ENCODE measurements around the gene TSPAN1. TPM values are rescaled to one million over a fixed set of nuclear protein-coding genes. Genes with fewer than 3 reads are reported as not detected.

The TSPAN1 gene
- total and polyA plus RNA-seq, 4 donors: 0.33 to 7.0 (median 2.1) TPM

DNA sequence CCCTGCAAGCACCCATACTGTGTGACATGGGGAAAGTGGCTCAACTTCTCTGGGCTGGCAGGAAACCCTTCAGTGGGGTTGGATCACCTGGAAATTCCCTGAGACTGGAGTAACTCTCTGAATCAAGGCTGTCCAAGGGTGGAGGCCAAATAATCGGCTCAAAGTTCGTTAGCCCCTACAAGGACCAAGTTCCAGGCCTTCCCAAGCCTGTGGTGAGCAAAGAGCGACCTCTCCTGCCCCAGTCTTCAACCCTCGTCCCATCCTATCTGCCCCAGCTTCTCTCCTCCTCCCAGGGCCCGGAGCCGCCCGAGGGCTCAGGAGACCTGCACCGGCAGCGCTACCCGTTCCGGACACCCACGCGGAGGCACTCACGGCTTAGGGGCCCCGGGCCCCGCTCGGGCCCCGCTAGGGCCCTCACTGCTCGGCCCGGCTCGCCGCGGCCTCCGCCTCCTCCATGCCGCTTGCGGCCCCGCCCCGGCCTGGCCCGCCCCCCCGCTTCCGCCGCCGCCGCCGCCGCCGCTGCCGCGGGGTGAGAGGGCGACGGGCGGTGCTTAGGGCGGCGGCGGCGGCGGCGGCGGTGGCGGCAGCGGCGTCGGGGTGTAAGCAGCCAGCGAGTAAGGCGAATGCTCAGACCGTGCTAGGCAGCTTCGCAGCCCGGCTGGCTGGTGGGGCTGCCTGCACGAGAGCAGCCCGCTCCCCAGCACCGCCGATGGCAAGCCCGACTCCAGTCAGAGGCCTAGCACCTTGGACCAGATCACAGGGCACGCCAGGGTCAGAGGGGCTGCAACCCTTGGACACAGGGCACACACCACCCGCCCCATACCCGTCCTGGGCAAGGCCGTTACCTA is 23.3 kb downstream of the TSPAN1 start, which contains the start of gene POMGNT1:
TSS of gene POMGNT1 (minus strand) at position 471 of the 848 bp plus-strand sequence. CDS start 613 bp downstream, outside the sequence.
- Histone ChIP-seq H3K9ac (ENCODE audit: low read depth in 1 of 2, low read length in 2 of 2) (peak within 1 kb of the TSS; percentile 80 to 99), H3K27me3 (ENCODE audit: control insufficient read depth in 4 of 4, insufficient read depth in 4 of 4, low read length in 3 of 4) (no peaks in the 10 kb centered on the region), H3K27ac (ENCODE audit: low read depth in 1 of 2, low read length in 2 of 2) (peak within 1 kb of the TSS; percentile 77 to 86), H3K36me3 (ENCODE audit: control insufficient read depth in 4 of 4, insufficient read depth in 3 of 4, low read depth in 1 of 4, low read length in 3 of 4) (peaks cover 7 to 14% (median 12%) of the 10 kb centered on the region in 4 donors), H3K4me3 (ENCODE audit: low read depth in 1 of 3, low read length in 3 of 3) (peak within 1 kb of the TSS; percentile 72 to 96 (median 90)), H3K9me3 (ENCODE audit: control insufficient read depth in 4 of 4, low read length in 3 of 4) (no peaks in the 10 kb centered on the region), H3K4me1 (ENCODE audit: control insufficient read depth in 4 of 4, insufficient read depth in 4 of 4, low read length in 3 of 4) (peaks cover 2 to 45% (median 29%) of the 10 kb centered on the region in 4 donors)
- WGBS: under 1% methylated on average over 67 of the region's 67 CpGs
- TF ChIP-seq GABPA (IDR thresholded peaks at IDR 0.05 in 1 of 2, conservative IDR thresholded peaks at IDR 0.05 in 1 of 2): no peak
- no peak for TF ChIP-seq FOXA2 (IDR thresholded peaks at IDR 0.05)
- no peak for TF ChIP-seq TAF1 (conservative IDR thresholded peaks at IDR 0.05)
- peak; percentile 90 to 93 for TF ChIP-seq HNF4A (conservative IDR thresholded peaks at IDR 0.05)
- peak; percentile 44 to 48 for TF ChIP-seq RXRA (IDR thresholded peaks at IDR 0.05)
- TF ChIP-seq, protein P1, sequence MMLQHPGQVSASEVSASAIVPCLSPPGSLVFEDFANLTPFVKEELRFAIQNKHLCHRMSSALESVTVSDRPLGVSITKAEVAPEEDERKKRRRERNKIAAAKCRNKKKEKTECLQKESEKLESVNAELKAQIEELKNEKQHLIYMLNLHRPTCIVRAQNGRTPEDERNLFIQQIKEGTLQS (IDR thresholded peaks at IDR 0.05): no peak
- TF ChIP-seq HNF4G (IDR thresholded peaks at IDR 0.05): peak; percentile 75
- peak; percentile 66 for TF ChIP-seq NR2F2 (IDR thresholded peaks at IDR 0.05)
- TF ChIP-seq, protein P2, sequence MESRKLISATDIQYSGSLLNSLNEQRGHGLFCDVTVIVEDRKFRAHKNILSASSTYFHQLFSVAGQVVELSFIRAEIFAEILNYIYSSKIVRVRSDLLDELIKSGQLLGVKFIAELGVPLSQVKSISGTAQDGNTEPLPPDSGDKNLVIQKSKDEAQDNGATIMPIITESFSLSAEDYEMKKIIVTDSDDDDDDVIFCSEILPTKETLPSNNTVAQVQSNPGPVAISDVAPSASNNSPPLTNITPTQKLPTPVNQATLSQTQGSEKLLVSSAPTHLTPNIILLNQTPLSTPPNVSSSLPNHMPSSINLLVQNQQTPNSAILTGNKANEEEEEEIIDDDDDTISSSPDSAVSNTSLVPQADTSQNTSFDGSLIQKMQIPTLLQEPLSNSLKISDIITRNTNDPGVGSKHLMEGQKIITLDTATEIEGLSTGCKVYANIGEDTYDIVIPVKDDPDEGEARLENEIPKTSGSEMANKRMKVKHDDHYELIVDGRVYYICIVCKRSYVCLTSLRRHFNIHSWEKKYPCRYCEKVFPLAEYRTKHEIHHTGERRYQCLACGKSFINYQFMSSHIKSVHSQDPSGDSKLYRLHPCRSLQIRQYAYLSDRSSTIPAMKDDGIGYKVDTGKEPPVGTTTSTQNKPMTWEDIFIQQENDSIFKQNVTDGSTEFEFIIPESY (IDR thresholded peaks at IDR 0.05): no peak
- TF ChIP-seq JUND (IDR thresholded peaks at IDR 0.05): no peak
- no peak for TF ChIP-seq SP1 (IDR thresholded peaks at IDR 0.05)
- no peak for TF ChIP-seq YY1 (IDR thresholded peaks at IDR 0.05)
- TF ChIP-seq RAD21 (IDR thresholded peaks at IDR 0.05): peak; percentile 25 to 49
- TF ChIP-seq, protein P3, sequence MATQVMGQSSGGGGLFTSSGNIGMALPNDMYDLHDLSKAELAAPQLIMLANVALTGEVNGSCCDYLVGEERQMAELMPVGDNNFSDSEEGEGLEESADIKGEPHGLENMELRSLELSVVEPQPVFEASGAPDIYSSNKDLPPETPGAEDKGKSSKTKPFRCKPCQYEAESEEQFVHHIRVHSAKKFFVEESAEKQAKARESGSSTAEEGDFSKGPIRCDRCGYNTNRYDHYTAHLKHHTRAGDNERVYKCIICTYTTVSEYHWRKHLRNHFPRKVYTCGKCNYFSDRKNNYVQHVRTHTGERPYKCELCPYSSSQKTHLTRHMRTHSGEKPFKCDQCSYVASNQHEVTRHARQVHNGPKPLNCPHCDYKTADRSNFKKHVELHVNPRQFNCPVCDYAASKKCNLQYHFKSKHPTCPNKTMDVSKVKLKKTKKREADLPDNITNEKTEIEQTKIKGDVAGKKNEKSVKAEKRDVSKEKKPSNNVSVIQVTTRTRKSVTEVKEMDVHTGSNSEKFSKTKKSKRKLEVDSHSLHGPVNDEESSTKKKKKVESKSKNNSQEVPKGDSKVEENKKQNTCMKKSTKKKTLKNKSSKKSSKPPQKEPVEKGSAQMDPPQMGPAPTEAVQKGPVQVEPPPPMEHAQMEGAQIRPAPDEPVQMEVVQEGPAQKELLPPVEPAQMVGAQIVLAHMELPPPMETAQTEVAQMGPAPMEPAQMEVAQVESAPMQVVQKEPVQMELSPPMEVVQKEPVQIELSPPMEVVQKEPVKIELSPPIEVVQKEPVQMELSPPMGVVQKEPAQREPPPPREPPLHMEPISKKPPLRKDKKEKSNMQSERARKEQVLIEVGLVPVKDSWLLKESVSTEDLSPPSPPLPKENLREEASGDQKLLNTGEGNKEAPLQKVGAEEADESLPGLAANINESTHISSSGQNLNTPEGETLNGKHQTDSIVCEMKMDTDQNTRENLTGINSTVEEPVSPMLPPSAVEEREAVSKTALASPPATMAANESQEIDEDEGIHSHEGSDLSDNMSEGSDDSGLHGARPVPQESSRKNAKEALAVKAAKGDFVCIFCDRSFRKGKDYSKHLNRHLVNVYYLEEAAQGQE (IDR thresholded peaks at IDR 0.05): no peak
- no peak for TF ChIP-seq FOXA1 (IDR thresholded peaks at IDR 0.05)
- TF ChIP-seq, protein P4, sequence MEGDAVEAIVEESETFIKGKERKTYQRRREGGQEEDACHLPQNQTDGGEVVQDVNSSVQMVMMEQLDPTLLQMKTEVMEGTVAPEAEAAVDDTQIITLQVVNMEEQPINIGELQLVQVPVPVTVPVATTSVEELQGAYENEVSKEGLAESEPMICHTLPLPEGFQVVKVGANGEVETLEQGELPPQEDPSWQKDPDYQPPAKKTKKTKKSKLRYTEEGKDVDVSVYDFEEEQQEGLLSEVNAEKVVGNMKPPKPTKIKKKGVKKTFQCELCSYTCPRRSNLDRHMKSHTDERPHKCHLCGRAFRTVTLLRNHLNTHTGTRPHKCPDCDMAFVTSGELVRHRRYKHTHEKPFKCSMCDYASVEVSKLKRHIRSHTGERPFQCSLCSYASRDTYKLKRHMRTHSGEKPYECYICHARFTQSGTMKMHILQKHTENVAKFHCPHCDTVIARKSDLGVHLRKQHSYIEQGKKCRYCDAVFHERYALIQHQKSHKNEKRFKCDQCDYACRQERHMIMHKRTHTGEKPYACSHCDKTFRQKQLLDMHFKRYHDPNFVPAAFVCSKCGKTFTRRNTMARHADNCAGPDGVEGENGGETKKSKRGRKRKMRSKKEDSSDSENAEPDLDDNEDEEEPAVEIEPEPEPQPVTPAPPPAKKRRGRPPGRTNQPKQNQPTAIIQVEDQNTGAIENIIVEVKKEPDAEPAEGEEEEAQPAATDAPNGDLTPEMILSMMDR (IDR thresholded peaks at IDR 0.05; ENCODE audit: low read depth, low read length, missing input control): no peak
- TF ChIP-seq, protein P5, sequence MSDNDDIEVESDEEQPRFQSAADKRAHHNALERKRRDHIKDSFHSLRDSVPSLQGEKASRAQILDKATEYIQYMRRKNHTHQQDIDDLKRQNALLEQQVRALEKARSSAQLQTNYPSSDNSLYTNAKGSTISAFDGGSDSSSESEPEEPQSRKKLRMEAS (IDR thresholded peaks at IDR 0.05): no peak
- no peak for TF ChIP-seq EGR1 (IDR thresholded peaks at IDR 0.05; ENCODE audit: low read depth in 2 of 2)
- DNase-seq (ENCODE audit: low spot score): peak; percentile 80

All from liver (tissue), 9 donors.